ENCODE measurements around the gene HP1BP3. TPM values are rescaled to one million over a fixed set of nuclear protein-coding genes. Genes with fewer than 3 reads are reported as not detected.

Gene HP1BP3
- total RNA-seq, 1 experiment from 2014 or later, result 207 TPM

DNA sequence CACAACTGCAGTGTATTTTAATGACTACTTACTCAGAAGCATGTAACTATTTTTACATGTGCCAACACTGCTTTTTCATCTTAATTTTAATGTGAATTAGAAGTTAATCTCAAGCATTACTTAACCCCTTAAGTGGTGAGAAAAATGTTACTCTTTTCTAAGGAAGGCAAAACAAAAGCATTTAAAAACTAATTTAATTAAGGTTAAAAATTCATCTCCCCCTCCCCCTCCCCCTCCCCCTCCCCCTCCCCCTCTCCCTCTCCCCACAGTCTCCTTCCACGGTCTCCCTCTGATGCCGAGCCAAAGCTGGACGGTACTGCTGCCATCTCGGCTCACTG lies 27.4 kb upstream of the HP1BP3 start:
- Histone ChIP-seq H3K4me3 (replicated peaks in 1 of 2; ENCODE audit: low read depth in 1 of 2, low read length in 2 of 2) (no peak overlapping the region), H3K4me2 (ENCODE audit: low read length) (no peak overlapping the region), H3K4me1 (ENCODE audit: control insufficient read depth in 1 of 2, insufficient read depth in 2 of 2, low read length in 2 of 2) (no peaks in the 10 kb centered on the region), H3K27me3 (ENCODE audit: insufficient read depth, low read length) (no peaks in the 10 kb centered on the region), H3K9me2 (ENCODE audit: insufficient read depth) (no peaks in the 10 kb centered on the region), H3K79me2 (ENCODE audit: insufficient read depth, low read length) (no peaks in the 10 kb centered on the region), H3K9ac (ENCODE audit: low read length) (no peak overlapping the region), H3K27ac (ENCODE audit: low read depth, low read length) (no peak overlapping the region), H3K36me3 (ENCODE audit: control insufficient read depth in 1 of 2, insufficient read depth in 2 of 2, low read length in 2 of 2) (no peaks in the 10 kb centered on the region), H2AFZ (ENCODE audit: low read depth, low read length, poor library complexity, severe bottlenecking) (no peak overlapping the region), H4K20me1 (ENCODE audit: insufficient read depth) (no peaks in the 10 kb centered on the region), H3K9me3 (ENCODE audit: control insufficient read depth in 1 of 2, insufficient read depth in 1 of 2, low read depth in 1 of 2, low read length in 2 of 2) (no peaks in the 10 kb centered on the region)
- intact Hi-C loops (cut with micrococcal nuclease), result no loop called here
- no peak for ATAC-seq
- CTCF ChIA-PET, result no interaction called here
- RAD21 ChIA-PET (ENCODE audit: low non-redundant PET in 1 of 2, low total read pairs in 2 of 2, uncharacterized antibody in 2 of 2, unreplicated experiment in 2 of 2), result no interaction called here
- POLR2A ChIA-PET, result no interaction called here
- no TSS peak for BruUV-seq (replicated peaks)
- no peak for DNase-seq (ENCODE audit: low read depth, low spot score)
- TF ChIP-seq REST (IDR thresholded peaks at IDR 0.05; ENCODE audit: low read depth) (no peak), EZH2 (IDR thresholded peaks at IDR 0.05) (no peak), CBX3 (IDR thresholded peaks at IDR 0.05; ENCODE audit: low read depth) (no peak), JUND (IDR thresholded peaks at IDR 0.05) (no peak), SRF (IDR thresholded peaks at IDR 0.05; ENCODE audit: low read depth) (no peak), CEBPB (IDR thresholded peaks at IDR 0.05; ENCODE audit: low read depth) (no peak), EZH2phosphoT487 (IDR thresholded peaks at IDR 0.05; ENCODE audit: borderline replicate concordance) (no peak), ATF3 (IDR thresholded peaks at IDR 0.05) (no peak), ZFX (IDR thresholded peaks at IDR 0.05) (no peak), SIN3A (IDR thresholded peaks at IDR 0.05; ENCODE audit: low read depth) (no peak), ELF1 (IDR thresholded peaks at IDR 0.05; ENCODE audit: borderline replicate concordance, low read depth) (no peak), POLR2A (IDR thresholded peaks at IDR 0.05; ENCODE audit: borderline replicate concordance, extremely low read depth, insufficient read depth, insufficient read length) (no peak), RAD21 (IDR thresholded peaks at IDR 0.05; ENCODE audit: low read depth) (no peak), ZNF274 (IDR thresholded peaks at IDR 0.05; ENCODE audit: low read depth, low read length) (no peak), EGR1 (IDR thresholded peaks at IDR 0.05; ENCODE audit: low read depth) (no peak)
- TF ChIP-seq, protein P1, sequence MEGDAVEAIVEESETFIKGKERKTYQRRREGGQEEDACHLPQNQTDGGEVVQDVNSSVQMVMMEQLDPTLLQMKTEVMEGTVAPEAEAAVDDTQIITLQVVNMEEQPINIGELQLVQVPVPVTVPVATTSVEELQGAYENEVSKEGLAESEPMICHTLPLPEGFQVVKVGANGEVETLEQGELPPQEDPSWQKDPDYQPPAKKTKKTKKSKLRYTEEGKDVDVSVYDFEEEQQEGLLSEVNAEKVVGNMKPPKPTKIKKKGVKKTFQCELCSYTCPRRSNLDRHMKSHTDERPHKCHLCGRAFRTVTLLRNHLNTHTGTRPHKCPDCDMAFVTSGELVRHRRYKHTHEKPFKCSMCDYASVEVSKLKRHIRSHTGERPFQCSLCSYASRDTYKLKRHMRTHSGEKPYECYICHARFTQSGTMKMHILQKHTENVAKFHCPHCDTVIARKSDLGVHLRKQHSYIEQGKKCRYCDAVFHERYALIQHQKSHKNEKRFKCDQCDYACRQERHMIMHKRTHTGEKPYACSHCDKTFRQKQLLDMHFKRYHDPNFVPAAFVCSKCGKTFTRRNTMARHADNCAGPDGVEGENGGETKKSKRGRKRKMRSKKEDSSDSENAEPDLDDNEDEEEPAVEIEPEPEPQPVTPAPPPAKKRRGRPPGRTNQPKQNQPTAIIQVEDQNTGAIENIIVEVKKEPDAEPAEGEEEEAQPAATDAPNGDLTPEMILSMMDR (IDR thresholded peaks at IDR 0.05 in 2 of 3, conservative IDR thresholded peaks at IDR 0.05 in 1 of 3; ENCODE audit: borderline replicate concordance in 1 of 3, insufficient read depth in 1 of 3, low read depth in 2 of 3, low read length in 2 of 3), result no peak
- TF ChIP-seq, protein P2, sequence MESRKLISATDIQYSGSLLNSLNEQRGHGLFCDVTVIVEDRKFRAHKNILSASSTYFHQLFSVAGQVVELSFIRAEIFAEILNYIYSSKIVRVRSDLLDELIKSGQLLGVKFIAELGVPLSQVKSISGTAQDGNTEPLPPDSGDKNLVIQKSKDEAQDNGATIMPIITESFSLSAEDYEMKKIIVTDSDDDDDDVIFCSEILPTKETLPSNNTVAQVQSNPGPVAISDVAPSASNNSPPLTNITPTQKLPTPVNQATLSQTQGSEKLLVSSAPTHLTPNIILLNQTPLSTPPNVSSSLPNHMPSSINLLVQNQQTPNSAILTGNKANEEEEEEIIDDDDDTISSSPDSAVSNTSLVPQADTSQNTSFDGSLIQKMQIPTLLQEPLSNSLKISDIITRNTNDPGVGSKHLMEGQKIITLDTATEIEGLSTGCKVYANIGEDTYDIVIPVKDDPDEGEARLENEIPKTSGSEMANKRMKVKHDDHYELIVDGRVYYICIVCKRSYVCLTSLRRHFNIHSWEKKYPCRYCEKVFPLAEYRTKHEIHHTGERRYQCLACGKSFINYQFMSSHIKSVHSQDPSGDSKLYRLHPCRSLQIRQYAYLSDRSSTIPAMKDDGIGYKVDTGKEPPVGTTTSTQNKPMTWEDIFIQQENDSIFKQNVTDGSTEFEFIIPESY (IDR thresholded peaks at IDR 0.05; ENCODE audit: extremely low read depth, insufficient replicate concordance, low read length), result no peak

Measured in HCT116 (cell line).